Measurements from ENCODE around the gene FBXO24. TPM values are rescaled to one million over a fixed set of nuclear protein-coding genes. Genes with fewer than 3 reads are reported as not detected.

FBXO24 gene
- total RNA-seq, 1 donor from 2014 or later = 0.46 TPM

GRCh38 chr7:100626055-100626454 lies 39.9 kb downstream of the FBXO24 start:
- no peak for TF ChIP-seq CTCF (IDR thresholded peaks at IDR 0.05)
- peaks cover 12% of the 10 kb centered on the region for H3K4me1 Mint-ChIP-seq (ENCODE audit: unreplicated experiment)
- H3K27me3 Mint-ChIP-seq (ENCODE audit: unreplicated experiment) = no peaks in the 10 kb centered on the region
- no peak overlapping the region for H3K27ac Mint-ChIP-seq (ENCODE audit: unreplicated experiment)
- no peak for DNase-seq (ENCODE audit: extremely low spot score, unreplicated experiment)
- H3K36me3 Mint-ChIP-seq (ENCODE audit: unreplicated experiment) = no peaks in the 10 kb centered on the region
- H3K9me3 Mint-ChIP-seq (ENCODE audit: unreplicated experiment) = no peaks in the 10 kb centered on the region
- H3K4me3 Mint-ChIP-seq (ENCODE audit: unreplicated experiment) = peak overlapping the region; percentile 67

- no peaks in the 10 kb centered on the region for H3K36me3 Mint-ChIP-seq (ENCODE audit: unreplicated experiment)
- no peak overlapping the region for H3K27ac Mint-ChIP-seq (ENCODE audit: unreplicated experiment)
- peak overlapping the region; percentile 67 for H3K4me3 Mint-ChIP-seq (ENCODE audit: unreplicated experiment)
- H3K9me3 Mint-ChIP-seq (ENCODE audit: unreplicated experiment) = no peaks in the 10 kb centered on the region
- TF ChIP-seq CTCF (IDR thresholded peaks at IDR 0.05) = no peak
- no peak for DNase-seq (ENCODE audit: extremely low spot score, unreplicated experiment)
- no peaks in the 10 kb centered on the region for H3K27me3 Mint-ChIP-seq (ENCODE audit: unreplicated experiment)
- H3K4me1 Mint-ChIP-seq (ENCODE audit: unreplicated experiment) = peaks cover 12% of the 10 kb centered on the region
Observed at GRCh38 chr7:100626530-100627237, 40.6 kb downstream of the FBXO24 start.

GRCh38 chr7:100627238-100627549 lies 41.1 kb downstream of the FBXO24 start:
- no peak overlapping the region for H3K4me3 Mint-ChIP-seq (ENCODE audit: unreplicated experiment)
- H3K9me3 Mint-ChIP-seq (ENCODE audit: unreplicated experiment) = no peaks in the 10 kb centered on the region
- no peaks in the 10 kb centered on the region for H3K36me3 Mint-ChIP-seq (ENCODE audit: unreplicated experiment)
- no peaks in the 10 kb centered on the region for H3K27me3 Mint-ChIP-seq (ENCODE audit: unreplicated experiment)
- H3K4me1 Mint-ChIP-seq (ENCODE audit: unreplicated experiment) = peaks cover 12% of the 10 kb centered on the region
- no peak for TF ChIP-seq CTCF (IDR thresholded peaks at IDR 0.05)
- H3K27ac Mint-ChIP-seq (ENCODE audit: unreplicated experiment) = no peak overlapping the region
- DNase-seq (ENCODE audit: extremely low spot score, unreplicated experiment) = no peak

GRCh38 chr7:100629117-100629716 lies 43.1 kb downstream of the FBXO24 start:
- TF ChIP-seq CTCF (IDR thresholded peaks at IDR 0.05) = peak; percentile 36
- Mint-ChIP-seq H3K27ac (ENCODE audit: unreplicated experiment) (no peak overlapping the region), H3K36me3 (ENCODE audit: unreplicated experiment) (no peaks in the 10 kb centered on the region), H3K4me1 (ENCODE audit: unreplicated experiment) (peaks cover 11% of the 10 kb centered on the region), H3K27me3 (ENCODE audit: unreplicated experiment) (peaks cover 2% of the 10 kb centered on the region), H3K4me3 (ENCODE audit: unreplicated experiment) (no peak overlapping the region), H3K9me3 (ENCODE audit: unreplicated experiment) (no peaks in the 10 kb centered on the region)
- DNase-seq (ENCODE audit: extremely low spot score, unreplicated experiment) = no peak

- TF ChIP-seq CTCF (IDR thresholded peaks at IDR 0.05) = no peak
- H3K4me3 Mint-ChIP-seq (ENCODE audit: unreplicated experiment) = no peak overlapping the region
- DNase-seq (ENCODE audit: extremely low spot score, unreplicated experiment) = no peak
- no peaks in the 10 kb centered on the region for H3K36me3 Mint-ChIP-seq (ENCODE audit: unreplicated experiment)
- H3K27ac Mint-ChIP-seq (ENCODE audit: unreplicated experiment) = no peak overlapping the region
- peaks cover 6% of the 10 kb centered on the region for H3K27me3 Mint-ChIP-seq (ENCODE audit: unreplicated experiment)
- H3K4me1 Mint-ChIP-seq (ENCODE audit: unreplicated experiment) = peaks cover 10% of the 10 kb centered on the region
- no peaks in the 10 kb centered on the region for H3K9me3 Mint-ChIP-seq (ENCODE audit: unreplicated experiment)
Observed at GRCh38 chr7:100630066-100630465, 43.9 kb downstream of the FBXO24 start.

All from osteocyte (in vitro differentiated cells).